ENCODE results near the gene POLR1E. TPM values are rescaled to one million over a fixed set of nuclear protein-coding genes. Genes with fewer than 3 reads are reported as not detected.

POLR1E gene
- total RNA-seq, 1 experiment from 2014 or later: 31.4 TPM

GRCh38 chr9:37465249-37466036 is 20.3 kb upstream of the POLR1E start, which contains the start of gene ZBTB5 (continued):
- TF ChIP-seq ATF2 (CRISPR knock-in tag; IDR thresholded peaks at IDR 0.05; ENCODE audit: borderline replicate concordance, low read depth) (no peak), MLX (CRISPR knock-in tag; IDR thresholded peaks at IDR 0.05) (no peak), SOX15 (CRISPR knock-in tag; IDR thresholded peaks at IDR 0.05) (no peak)

- ChIA-PET CTCF (interaction anchor here (0.7 to 2.2 kb wide), 4 partner anchors 14 to 935 kb away, joined by 3 to 16 read pairs (median 3); partner anchors contain the start of gene POLR1E), POLR2A (interaction anchor here (0.5 to 1.9 kb wide), 4 partner anchors 15 to 496 kb away, joined by 3 to 7 read pairs (median 4); partner anchors contain the start of gene POLR1E)
- Mint-ChIP-seq H3K4me3 (peak overlapping the region; percentile 98), H3K27ac (peak overlapping the region; percentile 100), H3K36me3 (peaks cover 8% of the 10 kb centered on the region), H3K4me1 (peaks cover 37% of the 10 kb centered on the region), H3K27me3 (ENCODE audit: low read depth) (no peaks in the 10 kb centered on the region), H3K9me3 (no peaks in the 10 kb centered on the region)
- DNase-seq (ENCODE audit: low spot score): peak; percentile 72
- ATAC-seq: peak; percentile 7
- TF ChIP-seq ZNF281 (CRISPR knock-in tag; IDR thresholded peaks at IDR 0.05) (no peak), ETV6 (CRISPR knock-in tag; IDR thresholded peaks at IDR 0.05) (no peak), ZMAT4 (CRISPR knock-in tag; IDR thresholded peaks at IDR 0.05) (no peak), CREM (CRISPR knock-in tag; IDR thresholded peaks at IDR 0.05) (0 out of 2 replicates have a peak, but pooled peaks have one; percentile 13), EMX1 (CRISPR knock-in tag; IDR thresholded peaks at IDR 0.05) (0 out of 2 replicates have a peak, but pooled peaks have one; percentile 24), OVOL2 (CRISPR knock-in tag; IDR thresholded peaks at IDR 0.05; ENCODE audit: borderline replicate concordance) (no peak), USF1 (CRISPR knock-in tag; IDR thresholded peaks at IDR 0.05) (no peak), RELA (CRISPR knock-in tag; IDR thresholded peaks at IDR 0.05; ENCODE audit: borderline replicate concordance) (no peak), FOXJ3 (CRISPR knock-in tag; IDR thresholded peaks at IDR 0.05; ENCODE audit: borderline replicate concordance) (no peak), FOXP4 (CRISPR knock-in tag; IDR thresholded peaks at IDR 0.05) (no peak), SMAD3 (CRISPR knock-in tag; IDR thresholded peaks at IDR 0.05; ENCODE audit: borderline replicate concordance) (no peak), ZBTB43 (CRISPR knock-in tag; IDR thresholded peaks at IDR 0.05) (no peak), NFATC4 (CRISPR knock-in tag; IDR thresholded peaks at IDR 0.05) (no peak), AR (CRISPR knock-in tag; IDR thresholded peaks at IDR 0.05) (no peak), ZNF263 (CRISPR knock-in tag; IDR thresholded peaks at IDR 0.05; ENCODE audit: low read depth) (no peak), ATF2 (CRISPR knock-in tag; IDR thresholded peaks at IDR 0.05; ENCODE audit: borderline replicate concordance, low read depth) (no peak), ZNF317 (CRISPR knock-in tag; IDR thresholded peaks at IDR 0.05; ENCODE audit: borderline replicate concordance, low read depth) (no peak)
These were observed 19.6 kb upstream of the POLR1E start for GRCh38 chr9:37466037-37466709.

Data from WTC11 (cell line).